HCT116 (cell line): Measurements from ENCODE around the gene SLC26A5. TPM values are rescaled to one million over a fixed set of nuclear protein-coding genes. Genes with fewer than 3 reads are reported as not detected.

ENCODE experiments used
- ATAC-seq: fragments of 200-7000 bp; cut with Tn5 transposase; 2 replicates; pipeline ENCODE4 v1.9.1; 2020; ENCODE audit warnings: mild to moderate bottlenecking, moderate library complexity
- BruUV-seq: library from RNA; stranded (reverse); fragments of 400-500 nt; replicated peaks from 2 replicates; lab custom pipeline; 2021; lab: Mats Ljungman, UMichigan
- CTCF ChIA-PET: fragments of 300-600 bp; sonication (Branson Sonifier 250); formaldehyde crosslinking; loops from one replicate; lab custom pipeline; 2021; ENCODE audit warnings: antibody characterized with exemption; lab: Charles Lee
- POLR2A ChIA-PET: fragments of 300-600, 350-600 bp; sonication (Branson Sonifier 250); formaldehyde crosslinking; loops from one replicate; lab custom pipeline; 2021; ENCODE audit warnings: antibody characterized with exemption; lab: Charles Lee
- RAD21 ChIA-PET, 2 experiments: fragments of 300-600 bp; sonication (Branson Sonifier 250); formaldehyde crosslinking; loops; one replicate each; lab custom pipeline; 2023; ENCODE audit warnings: low total read pairs in 2 of 2; ENCODE audit not compliant: uncharacterized antibody in 2 of 2, unreplicated experiment in 2 of 2, low non-redundant PET in 1 of 2; lab: Charles Lee
- DNase-seq: peaks from one replicate; pipeline ENCODE4 v3.0.0-alpha.2; 2010; ENCODE audit warnings: low read depth, low spot score
- H2AFZ ChIP-seq: fragments of 200-600 bp; shearing (Covaris generic), sonication (generic); 2 replicates; pipeline ENCODE4 v1.6.1; 2017; ENCODE audit warnings: low read depth, mixed run types, mixed read lengths, antibody characterized with exemption, low read length; ENCODE audit not compliant: poor library complexity, severe bottlenecking
- H3K27ac ChIP-seq: 2 replicates; pipeline ENCODE4 v1.5.1; 2012; ENCODE audit warnings: low read depth, low read length
- H3K27me3 ChIP-seq: fragments of 200-600 bp; sonication (generic); 2 replicates; pipeline ENCODE4 v1.6.1; 2016; ENCODE audit warnings: mixed run types, low read length, mixed read lengths; ENCODE audit not compliant: insufficient read depth
- H3K36me3 ChIP-seq, 2 experiments: fragments of 200-500 bp in 1 of 2; fragments of 200-600 bp in 1 of 2; sonication (Bioruptor generic) in 1 of 2; sonication (generic) in 1 of 2; 2 replicates each; pipeline versions ENCODE4 v1.5.1 to v1.6.1; 2014 to 2016; ENCODE audit warnings: low read length in 2 of 2, inconsistent platforms in 1 of 2, mixed read lengths in 1 of 2, mixed run types in 1 of 2; ENCODE audit not compliant: insufficient read depth in 2 of 2, control insufficient read depth in 1 of 2
- H3K4me1 ChIP-seq, 2 experiments: fragments of 200-600 bp in 1 of 2; sonication (generic) in 1 of 2; 2 replicates each; pipeline versions ENCODE4 v1.5.1 to v1.6.1; 2012 to 2017; ENCODE audit warnings: low read length in 2 of 2, inconsistent platforms in 1 of 2, mild to moderate bottlenecking in 1 of 2, mixed read lengths in 1 of 2, mixed run types in 1 of 2, moderate library complexity in 1 of 2; ENCODE audit not compliant: insufficient read depth in 2 of 2, control insufficient read depth in 1 of 2
- H3K4me2 ChIP-seq: fragments of 200-600 bp; sonication (generic); 2 replicates; pipeline ENCODE4 v1.6.1; 2017; ENCODE audit warnings: mixed run types, low read length, mixed read lengths
- H3K4me3 ChIP-seq, 2 experiments: fragments of 200-600 bp in 1 of 2; sonication (generic) in 1 of 2; replicated peaks in 1 of 2; 2 replicates each; pipeline ENCODE4 v1.5.1; 2011 to 2016; ENCODE audit warnings: low read length in 2 of 2, control low read depth in 1 of 2, low read depth in 1 of 2, mild to moderate bottlenecking in 1 of 2, mixed read lengths in 1 of 2, mixed run types in 1 of 2
- H3K79me2 ChIP-seq: fragments of 200-600 bp; sonication (generic); 2 replicates; pipeline ENCODE4 v1.6.1; 2017; ENCODE audit warnings: mild to moderate bottlenecking, mixed run types, low read length, moderate library complexity, mixed read lengths; ENCODE audit not compliant: insufficient read depth
- H3K9ac ChIP-seq: fragments of 200-600 bp; sonication (generic); 2 replicates; pipeline ENCODE4 v1.6.1; 2016; ENCODE audit warnings: low read length, mixed read lengths
- H3K9me2 ChIP-seq: fragments of 200-600 bp; sonication (generic), shearing (Covaris generic); 2 replicates; pipeline ENCODE4 v1.6.1; 2017; ENCODE audit warnings: mixed run types, mild to moderate bottlenecking, moderate library complexity; ENCODE audit not compliant: insufficient read depth
- H3K9me3 ChIP-seq, 2 experiments: fragments of 200-500 bp in 1 of 2; fragments of 200-600 bp in 1 of 2; sonication (Bioruptor generic) in 1 of 2; sonication (generic) in 1 of 2; 2 replicates each; pipeline ENCODE4 v1.6.1; 2014 to 2017; ENCODE audit warnings: low read length in 2 of 2, mixed read lengths in 2 of 2, inconsistent platforms in 1 of 2, low read depth in 1 of 2, mild to moderate bottlenecking in 1 of 2, mixed run types in 1 of 2, moderate library complexity in 1 of 2; ENCODE audit not compliant: control insufficient read depth in 1 of 2, insufficient read depth in 1 of 2
- H4K20me1 ChIP-seq: fragments of 200-600 bp; sonication (generic), shearing (Covaris generic); 2 replicates; pipeline ENCODE4 v1.6.1; 2017; ENCODE audit warnings: mixed run types, mild to moderate bottlenecking, moderate library complexity; ENCODE audit not compliant: insufficient read depth
- ATF3 ChIP-seq: IDR thresholded peaks from 2 replicates; pipeline ENCODE4 v1.6.1; 2012
- CBX3 ChIP-seq: IDR thresholded peaks from 2 replicates; pipeline ENCODE4 v1.6.1; 2012; ENCODE audit warnings: low read depth
- CEBPB ChIP-seq: IDR thresholded peaks from 2 replicates; pipeline ENCODE4 v1.6.1; 2012; ENCODE audit warnings: low read depth
- CTCF ChIP-seq, 3 experiments: fragments of 200-600 bp in 1 of 3; sonication (generic) in 1 of 3; IDR thresholded peaks in 2 of 3; conservative IDR thresholded peaks in 1 of 3; 2 replicates each; pipeline ENCODE4 v1.5.1; 2012 to 2017; ENCODE audit warnings: low read depth in 2 of 3, low read length in 2 of 3, antibody characterized with exemption in 1 of 3, borderline replicate concordance in 1 of 3, control low read depth in 1 of 3, mild to moderate bottlenecking in 1 of 3, mixed read lengths in 1 of 3, mixed run types in 1 of 3, moderate library complexity in 1 of 3; ENCODE audit not compliant: insufficient read depth in 1 of 3
- EGR1 ChIP-seq: IDR thresholded peaks from 2 replicates; pipeline ENCODE4 v1.6.1; 2012; ENCODE audit warnings: low read depth
- ELF1 ChIP-seq: IDR thresholded peaks from 2 replicates; pipeline ENCODE4 v1.6.1; 2012; ENCODE audit warnings: low read depth, borderline replicate concordance
- EZH2 ChIP-seq: fragments of 200-600 bp; sonication (generic); IDR thresholded peaks from 2 replicates; pipeline ENCODE4 v1.6.1; 2017; ENCODE audit warnings: antibody characterized with exemption, mixed run types
- EZH2phosphoT487 ChIP-seq: fragments of 200-600 bp; IDR thresholded peaks from 2 replicates; pipeline ENCODE4 v1.6.1; 2018; ENCODE audit warnings: antibody characterized with exemption, borderline replicate concordance
- FOSL1 ChIP-seq: IDR thresholded peaks from 2 replicates; pipeline ENCODE4 v1.6.1; 2012; ENCODE audit warnings: low read depth
- JUND ChIP-seq: IDR thresholded peaks from 2 replicates; pipeline ENCODE4 v1.6.1; 2012
- POLR2A ChIP-seq: IDR thresholded peaks from 2 replicates; pipeline ENCODE4 v1.7.0; 2011; ENCODE audit warnings: borderline replicate concordance; ENCODE audit not compliant: insufficient read depth, insufficient read length; ENCODE audit errors: extremely low read depth
- SP1 ChIP-seq: IDR thresholded peaks from 2 replicates; pipeline ENCODE4 v1.6.1; 2012; ENCODE audit warnings: low read depth
- YY1 ChIP-seq: IDR thresholded peaks from 2 replicates; pipeline ENCODE4 v1.6.1; 2011; ENCODE audit warnings: low read length, low read depth, moderate library complexity, mild to moderate bottlenecking; ENCODE audit not compliant: insufficient replicate concordance; ENCODE audit errors: extremely low read depth
- ZBTB33 ChIP-seq: IDR thresholded peaks from 2 replicates; pipeline ENCODE4 v1.6.1; 2011; ENCODE audit warnings: mild to moderate bottlenecking, low read length, moderate library complexity; ENCODE audit not compliant: insufficient replicate concordance; ENCODE audit errors: extremely low read depth
- intact Hi-C: fragments of 100-400 bp; cut with micrococcal nuclease; formaldehyde crosslinking; loops from 2 replicates; pipeline ENCODE4 v1.10.0; 2022
- total RNA-seq: library from RNA; stranded (reverse); gene quantifications from one replicate; pipeline ENCODE4 v1.2.1, GENCODE V29; 2021; ENCODE audit not compliant: unreplicated experiment

The SLC26A5 gene
- total RNA-seq, 1 experiment from 2014 or later = 0.15 TPM

GRCh38 chr7:103338864-103339263 is 107.1 kb downstream of the SLC26A5 start:
- H3K9ac ChIP-seq = no peak overlapping the region
- no TSS peak for BruUV-seq
- H2AFZ ChIP-seq = no peak overlapping the region
- peaks cover 46 to 60% of the 10 kb centered on the region in 2 experiments for H3K36me3 ChIP-seq
- no peak overlapping the region for H3K4me3 ChIP-seq
- H3K27me3 ChIP-seq = no peaks in the 10 kb centered on the region
- peaks cover 99% of the 10 kb centered on the region for H3K79me2 ChIP-seq
- peaks cover 0 to 6% of the 10 kb centered on the region in 2 experiments; a peak in 2 of 4 replicates for H3K4me1 ChIP-seq
- DNase-seq (no peak), ATAC-seq (no peak)
- intact Hi-C loops = no loop called here
- no peaks in the 10 kb centered on the region for H3K9me3 ChIP-seq
- no peak overlapping the region for H3K4me2 ChIP-seq
- POLR2A ChIA-PET = no interaction called here
- H3K9me2 ChIP-seq = no peaks in the 10 kb centered on the region
- H4K20me1 ChIP-seq = no peaks in the 10 kb centered on the region
- no peak for TF ChIP-seq EZH2phosphoT487
- no peak for TF ChIP-seq CTCF (IDR thresholded peaks at IDR 0.05 in 2 of 3, conservative IDR thresholded peaks at IDR 0.05 in 1 of 3; ENCODE audit: borderline replicate concordance in 1 of 3, insufficient read depth in 1 of 3, low read depth in 2 of 3, low read length in 2 of 3)
- no peak for TF ChIP-seq ATF3
- TF ChIP-seq YY1 = no peak
- TF ChIP-seq SP1 = no peak
- no peak for TF ChIP-seq FOSL1
- no peak for TF ChIP-seq ELF1
- no peak for TF ChIP-seq ZBTB33
- TF ChIP-seq CBX3 = no peak
- no peak for TF ChIP-seq CEBPB
- TF ChIP-seq EZH2 = no peak
- no peak for TF ChIP-seq POLR2A
- TF ChIP-seq EGR1 = no peak
- no peak for TF ChIP-seq JUND
- RAD21 ChIA-PET = no interaction called here
- no peak overlapping the region for H3K27ac ChIP-seq
- CTCF ChIA-PET = no interaction called here
